Heart left ventricle (tissue), 16 donors: Measurements from ENCODE around the gene DGKE. TPM values are rescaled to one million over a fixed set of nuclear protein-coding genes. Genes with fewer than 3 reads are reported as not detected.

ENCODE experiments used
- ATAC-seq, 4 donors: fragments of 200-7000 bp; cut with Tn5 transposase; one replicate each; pipeline ENCODE4 v1.9.1; 2020 to 2022; ENCODE audit warnings: moderate library complexity in 4 of 4, mild to moderate bottlenecking in 3 of 4, moderate number of reproducible peaks in 1 of 4
- DNase-seq, 5 donors: peaks; one replicate each; pipeline ENCODE4 v3.0.0-alpha.2; 2020
- H3K27ac ChIP-seq, 12 donors: fragments of 200-600 bp; sonication (generic) in 4 of 12; one replicate each; pipeline versions ENCODE4 v1.5.0 to v1.8.0; 2016 to 2022; ENCODE audit warnings: mild to moderate bottlenecking in 2 of 12
- H3K27me3 ChIP-seq, 9 donors: fragments of 200-600 bp; sonication (generic) in 2 of 9; one replicate each; pipeline versions ENCODE4 v1.5.1 to v1.8.0; 2016 to 2022; ENCODE audit warnings: mild to moderate bottlenecking in 3 of 9
- H3K36me3 ChIP-seq, 9 donors: fragments of 200-600 bp; sonication (generic) in 2 of 9; one replicate each; pipeline versions ENCODE4 v1.5.0 to v1.8.0; 2018 to 2022; ENCODE audit warnings: mild to moderate bottlenecking in 2 of 9
- H3K4me1 ChIP-seq, 12 donors: fragments of 200-600 bp; sonication (generic) in 4 of 12; one replicate each; pipeline versions ENCODE4 v1.5.0 to v1.8.0; 2016 to 2022; ENCODE audit warnings: mild to moderate bottlenecking in 3 of 12
- H3K4me3 ChIP-seq, 12 donors: fragments of 200-600 bp; sonication (generic) in 4 of 12; one replicate each; pipeline versions ENCODE4 v1.5.0 to v1.8.0; 2017 to 2022; ENCODE audit warnings: mild to moderate bottlenecking in 9 of 12, moderate library complexity in 4 of 12
- H3K9me3 ChIP-seq, 12 donors: fragments of 200-600 bp; sonication (generic) in 4 of 12; one replicate each; pipeline versions ENCODE4 v1.5.0 to v1.8.0; 2016 to 2022; ENCODE audit warnings: mild to moderate bottlenecking in 1 of 12
- POLR2A ChIP-seq, 2 donors: fragments of 450-650 bp; IDR thresholded peaks; one replicate each; pipeline ENCODE4 v1.6.1; 2017; ENCODE audit warnings: antibody characterized with exemption in 2 of 2, mild to moderate bottlenecking in 2 of 2, moderate library complexity in 2 of 2
- WGBS, 4 donors: extraction: QIAGEN DNeasy Blood & Tissue Kit in 2 of 4; methylation state at CpG; one replicate each; pipeline versions ENCODE4 v1.1.5 to v1.1.7; 2013 to 2018; 5-methylcytosine and 5-hydroxymethylcytosine counted together
- intact Hi-C, 10 donors: fragments of 100-400 bp; cut with DNase I; formaldehyde crosslinking; loops; one replicate each; pipeline versions ENCODE4 v1.11.1 to v1.14.2; 2022
- polyA plus RNA-seq, 2 donors: library from polyadenylated mRNA; stranded (reverse); fragments of 200-250 nt; gene quantifications; one replicate each; pipeline ENCODE4 v1.2.3, GENCODE V29; 2013
- total RNA-seq, 9 donors: library from RNA; depleted of rRNA in 2 of 9; stranded (reverse); fragments of >200 nt in 2 of 9; fragmentation: NEBNext Ultra II Directional in 3 of 9; extraction: Animal tissue kit (Norgen Biotek cat#: 25700) in 3 of 9; gene quantifications; one replicate each; pipeline versions ENCODE4 v1.1.0 to v1.2.4, GENCODE V29; 2016 to 2023
- TF ChIP-seq, protein P1 (sequence below), 12 donors: fragments of 200-600 bp; sonication (generic) in 4 of 12; IDR thresholded peaks; one replicate each; pipeline versions ENCODE4 v1.5.0 to v1.8.0; 2018 to 2022; ENCODE audit warnings: antibody characterized with exemption in 12 of 12, mild to moderate bottlenecking in 5 of 12
- donor health status: ischemic (EF 13 %, LVEDD 7.1; RV severe dilation, severe dysfunction).
- donor health status: healthy with polysubstance abuse.
- donor health status: DM: no; HTN: yes; CAD: no.
- donor health status: DM: no; HTN: no; CAD: no.
- donor health status: ischemic (EF 25% LVEDD 6.9; RV normal size, moderate dysfunction).
- donor health status: ischemic (EF 25% LVEDD 5.7; RV mildly dilated, moderate dysfunction).
- donor health status: healthy.
- donor health status: DM: yes; HTN: yes; CAD: no.
- donor health status: ischemic (EF 35%, LVEDD 5.7; RV mildly dilated, moderate dysfunction).
- donor health status: nonischemic (EF 11% LVEDD 7.7; RV severe dilation, severe dysfunction).
- donor health status: DM: yes; HTN: yes; CAD: no.
- donor health status: PGD.
- donor health status: ischemic (EF 29% LVEDD 5.4; RV normal size, mild dysfunction).
- donor health status: nonischemic (EF 23%, LVEDD 6.1; RV moderate dilation, normal function).

DGKE gene
- total and polyA plus RNA-seq, 11 donors, result 0.96 to 4.1 (median 2.8) TPM

DNA sequence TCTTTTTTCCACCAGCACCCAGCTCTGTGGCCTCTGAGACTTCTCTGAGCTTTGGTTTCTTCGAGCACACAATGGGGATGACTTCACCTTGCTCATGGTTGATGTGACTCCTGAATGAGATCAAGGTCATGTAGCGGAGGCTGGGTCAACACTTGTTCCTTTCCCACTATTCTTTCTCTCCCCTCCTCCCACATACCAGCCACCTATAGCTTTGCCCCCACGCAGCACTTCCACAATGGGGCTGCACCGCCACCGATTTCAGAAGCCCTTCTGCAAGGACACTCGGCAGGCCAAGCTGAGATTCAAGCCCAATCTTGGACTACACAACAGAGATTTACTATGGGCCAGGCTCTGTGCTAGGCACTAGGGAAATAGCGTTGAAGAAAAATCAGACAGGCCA is 65.5 kb downstream of the DGKE start:
- WGBS, 4 donors, result 89 to 95% (median 93%) methylated on average over 7 of the region's 7 CpGs
- ATAC-seq, result no peak
- H3K9me3 ChIP-seq, result no peaks in the 10 kb centered on the region
- intact Hi-C loops, result no loop called here
- no peaks in the 10 kb centered on the region for H3K27me3 ChIP-seq
- peaks cover 0 to 14% (median 5%) of the 10 kb centered on the region in 12 donors for H3K4me1 ChIP-seq
- no peak for TF ChIP-seq POLR2A (IDR thresholded peaks at IDR 0.05)
- TF ChIP-seq, protein P1, sequence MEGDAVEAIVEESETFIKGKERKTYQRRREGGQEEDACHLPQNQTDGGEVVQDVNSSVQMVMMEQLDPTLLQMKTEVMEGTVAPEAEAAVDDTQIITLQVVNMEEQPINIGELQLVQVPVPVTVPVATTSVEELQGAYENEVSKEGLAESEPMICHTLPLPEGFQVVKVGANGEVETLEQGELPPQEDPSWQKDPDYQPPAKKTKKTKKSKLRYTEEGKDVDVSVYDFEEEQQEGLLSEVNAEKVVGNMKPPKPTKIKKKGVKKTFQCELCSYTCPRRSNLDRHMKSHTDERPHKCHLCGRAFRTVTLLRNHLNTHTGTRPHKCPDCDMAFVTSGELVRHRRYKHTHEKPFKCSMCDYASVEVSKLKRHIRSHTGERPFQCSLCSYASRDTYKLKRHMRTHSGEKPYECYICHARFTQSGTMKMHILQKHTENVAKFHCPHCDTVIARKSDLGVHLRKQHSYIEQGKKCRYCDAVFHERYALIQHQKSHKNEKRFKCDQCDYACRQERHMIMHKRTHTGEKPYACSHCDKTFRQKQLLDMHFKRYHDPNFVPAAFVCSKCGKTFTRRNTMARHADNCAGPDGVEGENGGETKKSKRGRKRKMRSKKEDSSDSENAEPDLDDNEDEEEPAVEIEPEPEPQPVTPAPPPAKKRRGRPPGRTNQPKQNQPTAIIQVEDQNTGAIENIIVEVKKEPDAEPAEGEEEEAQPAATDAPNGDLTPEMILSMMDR (IDR thresholded peaks at IDR 0.05), result no peak
- H3K4me3 ChIP-seq, result no peak overlapping the region
- DNase-seq, result no peak
- no peak overlapping the region for H3K27ac ChIP-seq
- H3K36me3 ChIP-seq, result peaks cover 3 to 100% (median 96%) of the 10 kb centered on the region in 9 donors

DNA sequence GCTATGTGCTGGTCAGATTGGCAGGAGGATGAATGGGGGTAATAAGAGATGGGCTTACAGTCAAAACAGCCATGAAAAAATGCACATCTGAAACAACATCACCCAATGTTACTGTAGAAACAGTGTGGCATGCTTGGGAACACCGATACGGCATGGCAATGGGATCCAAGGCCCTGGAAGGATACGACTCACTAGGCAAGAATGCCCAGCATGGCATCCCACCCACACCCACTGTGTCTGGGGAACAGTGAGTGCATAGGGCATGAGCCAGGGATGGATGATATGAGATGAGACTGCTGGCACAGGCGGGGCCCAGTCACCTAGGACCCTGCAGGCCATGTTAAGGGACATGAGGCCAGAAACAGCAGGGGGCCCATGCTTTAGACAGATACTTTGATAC is 68.4 kb downstream of the DGKE start:
- no peaks in the 10 kb centered on the region for H3K27me3 ChIP-seq
- 91 to 95% (median 93%) methylated on average over 4 of the region's 4 CpGs for WGBS, 4 donors
- TF ChIP-seq, protein P1 (IDR thresholded peaks at IDR 0.05), result no peak
- TF ChIP-seq POLR2A (IDR thresholded peaks at IDR 0.05), result no peak
- H3K9me3 ChIP-seq, result no peaks in the 10 kb centered on the region
- peaks cover 0 to 100% (median 98%) of the 10 kb centered on the region in 9 donors for H3K36me3 ChIP-seq
- no peak overlapping the region for H3K27ac ChIP-seq
- H3K4me1 ChIP-seq, result peaks cover 0 to 23% (median 5%) of the 10 kb centered on the region in 12 donors
- no peak overlapping the region for H3K4me3 ChIP-seq
- intact Hi-C loops, result loop anchor here in 1 of 10 donors (5.0 kb wide), 1 partner anchor 40 kb away; no protein-coding TSS in a partner anchor
- no peak for DNase-seq
- ATAC-seq, result peak in 1 of 4 donors; percentile 27

DNA sequence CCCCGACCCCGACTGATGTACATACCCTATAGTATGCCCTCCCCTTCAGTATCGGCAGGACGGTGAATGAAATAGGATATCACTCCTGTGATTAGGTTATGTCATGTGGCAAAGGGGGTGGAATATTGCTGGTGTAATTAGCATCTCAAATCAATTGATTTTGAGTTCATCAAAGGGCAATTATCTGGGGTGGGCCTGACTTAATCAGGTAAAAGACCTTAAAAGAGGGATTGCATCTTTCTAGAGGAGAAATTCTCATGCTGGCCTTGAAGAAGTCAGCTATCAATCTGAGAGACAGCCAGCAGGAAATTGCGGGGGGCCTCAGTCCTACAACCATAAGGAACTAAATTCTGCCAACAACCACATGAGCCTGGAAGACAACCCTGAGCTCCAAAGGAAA is 69.6 kb downstream of the DGKE start:
- WGBS, 4 donors, result 80 to 99% (median 98%) methylated on average over 5 of the region's 5 CpGs
- ATAC-seq (no peak), DNase-seq (no peak)
- Histone ChIP-seq H3K9me3 (no peaks in the 10 kb centered on the region), H3K27ac (no peak overlapping the region), H3K27me3 (no peaks in the 10 kb centered on the region), H3K4me3 (no peak overlapping the region), H3K4me1 (peaks cover 0 to 35% (median 9%) of the 10 kb centered on the region in 12 donors), H3K36me3 (peaks cover 0 to 100% (median 98%) of the 10 kb centered on the region in 9 donors)
- intact Hi-C loops, result loop anchor here in 1 of 10 donors (5.0 kb wide), 1 partner anchor 39 kb away; no protein-coding TSS in a partner anchor
- TF ChIP-seq, protein P1 (IDR thresholded peaks at IDR 0.05), result no peak
- TF ChIP-seq POLR2A (IDR thresholded peaks at IDR 0.05), result no peak

DNA sequence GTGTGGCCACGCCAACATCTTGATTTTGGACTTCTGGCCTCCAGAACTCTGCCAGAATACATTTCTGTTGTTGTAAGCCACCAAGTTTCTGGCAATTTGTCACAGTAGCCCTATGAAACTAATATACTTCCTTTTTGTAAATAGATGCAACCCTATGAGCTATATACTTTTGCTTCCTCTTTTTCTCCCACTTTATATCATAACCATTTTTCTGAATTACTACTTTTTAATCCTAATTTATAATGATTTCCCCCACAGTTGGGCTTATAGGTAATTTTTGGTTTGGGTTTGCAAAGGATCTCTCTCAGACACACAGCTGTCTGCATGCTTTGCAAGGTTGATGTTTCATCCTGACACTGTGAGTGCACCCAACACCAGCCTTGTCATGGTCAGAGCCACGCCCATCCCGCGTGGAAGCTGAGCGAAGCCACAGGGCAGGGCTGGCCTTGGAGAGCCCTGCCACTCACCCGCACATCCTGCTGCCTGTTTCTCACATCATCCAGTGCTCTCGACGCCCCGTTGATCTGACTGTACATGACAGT is 74.1 kb downstream of the DGKE start:
- peak overlapping the region in 2 of 12 donors; percentile 25 to 97 for H3K27ac ChIP-seq
- intact Hi-C loops, result no loop called here
- 62 to 73% (median 68%) methylated on average over 9 of the region's 9 CpGs for WGBS, 4 donors

More for the DNA sequence above, 74.1 kb downstream of the DGKE start:
- DNase-seq (peak; percentile 36 to 82 (median 69)), ATAC-seq (peak in 3 of 4 donors; percentile 48 to 70 (median 64))
- Histone ChIP-seq H3K4me1 (peaks cover 0 to 66% (median 27%) of the 10 kb centered on the region in 12 donors), H3K36me3 (peaks cover 0 to 68% (median 54%) of the 10 kb centered on the region in 9 donors), H3K9me3 (no peaks in the 10 kb centered on the region), H3K4me3 (no peak overlapping the region), H3K27me3 (no peaks in the 10 kb centered on the region)
- TF ChIP-seq, protein P1 (IDR thresholded peaks at IDR 0.05), result no peak
- TF ChIP-seq POLR2A (IDR thresholded peaks at IDR 0.05), result no peak
